IMR-90 (cell line): Measurements from ENCODE around the gene SLC45A2.

Source experiments
- BHLHE40 ChIP-seq: fragments of 150-350 bp; IDR thresholded peaks from 2 replicates; pipeline ENCODE4 v1.6.1; 2016; ENCODE audit warnings: mild to moderate bottlenecking, low read depth, low read length
- CHD1 ChIP-seq: IDR thresholded peaks from 2 replicates; pipeline ENCODE4 v1.6.1; 2012; ENCODE audit warnings: low read depth, low read length, improper control_type of control experiment
- MAFK ChIP-seq: IDR thresholded peaks from 2 replicates; pipeline ENCODE4 v1.6.1; 2012; ENCODE audit warnings: low read depth, low read length, improper control_type of control experiment
- MAZ ChIP-seq: IDR thresholded peaks from 2 replicates; pipeline ENCODE4 v1.6.1; 2012; ENCODE audit warnings: low read depth, mild to moderate bottlenecking, low read length, improper control_type of control experiment, moderate library complexity, borderline replicate concordance
- MXI1 ChIP-seq: IDR thresholded peaks from 2 replicates; pipeline ENCODE4 v1.6.1; 2012; ENCODE audit warnings: low read depth, mild to moderate bottlenecking, low read length, moderate library complexity, borderline replicate concordance
- NFE2L2 ChIP-seq: fragments of 150-350 bp; IDR thresholded peaks from 2 replicates; pipeline ENCODE4 v1.6.1; 2016; ENCODE audit warnings: low read depth, mild to moderate bottlenecking, low read length
- POLR2A ChIP-seq: IDR thresholded peaks from 2 replicates; pipeline ENCODE4 v1.6.1; 2012; ENCODE audit warnings: mild to moderate bottlenecking, low read depth, low read length
- RAD21 ChIP-seq: IDR thresholded peaks from 2 replicates; pipeline ENCODE4 v1.6.1; 2012; ENCODE audit warnings: low read length, improper control_type of control experiment
- TF ChIP-seq, protein P1 (sequence below): conservative IDR thresholded peaks from 2 replicates; pipeline ENCODE4 v1.5.1; 2012; ENCODE audit warnings: mild to moderate bottlenecking, low read depth, low read length, improper control_type of control experiment
- TF ChIP-seq, protein P2 (sequence below): fragments of 150-350 bp; IDR thresholded peaks from 2 replicates; pipeline ENCODE4 v1.6.1; 2017; ENCODE audit warnings: mild to moderate bottlenecking, antibody characterized with exemption, low read length, low read depth

DNA sequence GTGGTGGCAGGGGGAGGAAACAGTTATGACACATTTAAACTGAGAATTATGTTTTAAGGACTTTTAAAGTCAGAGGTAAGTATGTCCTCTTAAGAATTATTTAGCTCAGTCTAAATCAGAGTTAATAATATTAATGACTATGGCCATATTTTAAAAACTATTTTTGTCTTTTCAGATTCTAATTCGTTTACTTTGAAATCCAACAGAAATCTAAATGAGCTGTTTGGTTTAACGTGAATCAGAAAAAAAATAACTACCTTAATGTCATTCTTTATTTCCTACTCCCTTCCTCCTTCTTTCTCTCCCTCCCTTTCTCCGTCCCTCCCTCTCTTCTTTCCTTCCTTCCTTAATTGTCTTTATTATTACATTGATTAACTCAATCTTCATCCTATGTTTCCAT, 43.9 kb upstream of the SLC45A2 start:
- TF ChIP-seq, protein P1, sequence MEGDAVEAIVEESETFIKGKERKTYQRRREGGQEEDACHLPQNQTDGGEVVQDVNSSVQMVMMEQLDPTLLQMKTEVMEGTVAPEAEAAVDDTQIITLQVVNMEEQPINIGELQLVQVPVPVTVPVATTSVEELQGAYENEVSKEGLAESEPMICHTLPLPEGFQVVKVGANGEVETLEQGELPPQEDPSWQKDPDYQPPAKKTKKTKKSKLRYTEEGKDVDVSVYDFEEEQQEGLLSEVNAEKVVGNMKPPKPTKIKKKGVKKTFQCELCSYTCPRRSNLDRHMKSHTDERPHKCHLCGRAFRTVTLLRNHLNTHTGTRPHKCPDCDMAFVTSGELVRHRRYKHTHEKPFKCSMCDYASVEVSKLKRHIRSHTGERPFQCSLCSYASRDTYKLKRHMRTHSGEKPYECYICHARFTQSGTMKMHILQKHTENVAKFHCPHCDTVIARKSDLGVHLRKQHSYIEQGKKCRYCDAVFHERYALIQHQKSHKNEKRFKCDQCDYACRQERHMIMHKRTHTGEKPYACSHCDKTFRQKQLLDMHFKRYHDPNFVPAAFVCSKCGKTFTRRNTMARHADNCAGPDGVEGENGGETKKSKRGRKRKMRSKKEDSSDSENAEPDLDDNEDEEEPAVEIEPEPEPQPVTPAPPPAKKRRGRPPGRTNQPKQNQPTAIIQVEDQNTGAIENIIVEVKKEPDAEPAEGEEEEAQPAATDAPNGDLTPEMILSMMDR, result no peak
- TF ChIP-seq, protein P2, sequence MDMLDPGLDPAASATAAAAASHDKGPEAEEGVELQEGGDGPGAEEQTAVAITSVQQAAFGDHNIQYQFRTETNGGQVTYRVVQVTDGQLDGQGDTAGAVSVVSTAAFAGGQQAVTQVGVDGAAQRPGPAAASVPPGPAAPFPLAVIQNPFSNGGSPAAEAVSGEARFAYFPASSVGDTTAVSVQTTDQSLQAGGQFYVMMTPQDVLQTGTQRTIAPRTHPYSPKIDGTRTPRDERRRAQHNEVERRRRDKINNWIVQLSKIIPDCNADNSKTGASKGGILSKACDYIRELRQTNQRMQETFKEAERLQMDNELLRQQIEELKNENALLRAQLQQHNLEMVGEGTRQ, result no peak
- TF ChIP-seq POLR2A (no peak), MAZ (no peak), MXI1 (no peak), RAD21 (no peak), MAFK (no peak), BHLHE40 (no peak), CHD1 (no peak), NFE2L2 (no peak)
